Cardiac fibroblast (primary cell): ENCODE data around the gene ABCG4.

ENCODE experiments used
- DNase-seq, 2 donors: peaks; one replicate each; pipeline versions ENCODE4 v3.0.0 to v3.0.0-alpha.2; 2010; ENCODE audit warnings: low read depth in 2 of 2
- H3K4me3 ChIP-seq, 2 donors: replicated peaks in 1 of 2; 1 replicate in 1 of 2; 2 replicates in 1 of 2; pipeline ENCODE4 v1.5.1; 2011; ENCODE audit warnings: low read depth in 2 of 2, low read length in 2 of 2, mild to moderate bottlenecking in 2 of 2, moderate library complexity in 1 of 2
- CTCF ChIP-seq: IDR thresholded peaks from one replicate; pipeline ENCODE4 v1.5.1; 2011; ENCODE audit warnings: low read depth, mild to moderate bottlenecking, low read length, inconsistent platforms

Gene ABCG4

GRCh38 chr11:119116235-119116594, 32.6 kb upstream of the ABCG4 start:
- H3K4me3 ChIP-seq = no peak overlapping the region
- no peak for DNase-seq
- no peak for TF ChIP-seq CTCF

DNA sequence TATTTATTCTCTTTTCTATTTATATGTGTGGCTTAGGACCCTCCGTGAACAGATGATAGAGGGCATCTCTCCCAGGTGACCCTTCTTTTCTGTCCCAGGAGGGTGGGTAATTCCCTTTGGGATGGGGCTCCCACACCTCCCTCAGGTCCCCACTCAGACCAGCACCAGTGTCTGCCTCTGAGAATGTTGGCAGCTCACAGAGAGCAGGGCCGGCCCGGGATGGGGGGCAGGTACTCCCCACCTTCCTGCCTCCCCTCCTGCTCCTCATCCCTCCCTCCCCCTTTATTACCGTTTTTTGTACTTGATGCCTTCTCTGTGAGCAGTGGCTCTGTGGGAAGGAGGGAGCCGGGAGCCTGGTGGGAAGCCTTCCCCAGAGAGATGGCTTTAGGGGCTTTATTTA, 32.3 kb upstream of the ABCG4 start:
- no peak for DNase-seq
- no peak overlapping the region for H3K4me3 ChIP-seq
- TF ChIP-seq CTCF = no peak

DNA sequence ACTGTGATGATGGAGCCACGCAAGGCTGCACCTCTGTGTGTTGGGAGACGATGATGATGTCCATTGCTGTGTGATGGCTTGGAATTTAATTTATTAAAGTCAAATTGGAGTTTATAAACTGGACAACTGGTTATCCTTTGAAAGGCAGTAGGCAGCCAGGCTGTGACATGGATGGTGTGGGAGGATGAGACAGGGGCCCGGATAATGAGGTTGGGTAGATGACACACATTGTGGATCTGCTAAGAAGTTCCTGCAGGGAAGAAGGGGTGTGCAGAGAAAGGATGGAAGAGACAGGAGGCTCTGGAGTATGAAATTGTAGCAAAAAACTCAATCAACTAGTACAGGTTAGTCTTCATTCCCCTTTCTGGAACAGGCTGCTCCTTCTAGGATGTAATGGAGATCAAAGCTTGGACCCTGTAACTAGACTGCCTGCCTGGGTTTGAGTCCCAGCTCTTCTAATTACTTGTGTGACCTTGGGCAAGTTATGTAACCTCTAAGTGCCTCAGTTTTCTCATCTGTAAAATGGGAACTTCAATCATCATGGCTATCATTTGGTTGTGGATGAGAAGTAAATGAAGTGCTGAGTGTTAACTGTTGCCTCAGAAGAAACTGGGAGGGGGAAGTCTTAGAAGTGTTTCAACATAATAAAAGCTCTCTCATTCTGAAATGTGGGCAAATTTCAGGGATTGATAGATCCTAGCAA, 31.7 kb upstream of the ABCG4 start:
- no peak for TF ChIP-seq CTCF
- DNase-seq = no peak
- H3K4me3 ChIP-seq = no peak overlapping the region

DNA sequence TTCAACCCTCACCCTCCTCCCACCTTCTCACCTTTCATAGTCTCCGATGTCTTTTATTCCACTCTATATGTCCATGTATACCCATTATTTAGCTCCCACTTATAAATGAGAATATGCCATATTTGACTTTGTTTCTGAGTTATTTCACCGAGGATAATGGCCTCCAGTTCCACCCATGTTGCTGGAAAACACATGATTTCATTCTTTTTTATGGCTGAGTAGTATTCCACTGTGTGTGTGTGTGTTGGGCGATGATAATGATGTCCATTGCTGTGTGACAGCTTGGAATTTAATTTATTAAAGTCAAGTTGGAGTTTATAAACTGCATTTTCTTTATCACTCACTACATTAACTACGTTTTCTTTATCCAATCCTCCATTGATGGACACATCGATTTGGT, 30.6 kb upstream of the ABCG4 start:
- DNase-seq = no peak

DNA sequence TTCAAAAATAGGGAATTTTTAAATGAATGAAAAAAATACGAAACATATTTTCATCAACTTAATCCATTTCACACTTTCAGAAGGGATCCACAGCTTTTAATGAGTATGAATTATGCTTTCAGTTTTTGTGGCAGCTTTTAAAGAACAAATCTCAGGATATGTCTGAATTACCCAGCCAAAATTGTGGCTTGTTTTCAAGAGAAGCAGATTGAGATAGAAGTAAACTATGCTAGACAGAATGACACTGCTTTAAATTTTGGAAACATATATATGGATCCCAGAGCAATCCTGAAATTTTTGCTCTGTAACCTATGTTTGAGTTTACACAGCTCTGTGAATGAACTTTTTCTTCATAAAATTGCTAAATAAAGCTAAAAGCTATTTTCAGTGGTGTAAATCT, 29.9 kb upstream of the ABCG4 start:
- TF ChIP-seq CTCF = no peak
- no peak for DNase-seq
- no peak overlapping the region for H3K4me3 ChIP-seq

More for the DNA sequence above, 30.6 kb upstream of the ABCG4 start:
- TF ChIP-seq CTCF = no peak
- H3K4me3 ChIP-seq = no peak overlapping the region

GRCh38 chr11:119120639-119121007, 28.2 kb upstream of the ABCG4 start:
- peak in 1 of 2 donors; percentile 44 for DNase-seq
- no peak for TF ChIP-seq CTCF
- H3K4me3 ChIP-seq = peak overlapping the region; percentile 51 to 64

DNA sequence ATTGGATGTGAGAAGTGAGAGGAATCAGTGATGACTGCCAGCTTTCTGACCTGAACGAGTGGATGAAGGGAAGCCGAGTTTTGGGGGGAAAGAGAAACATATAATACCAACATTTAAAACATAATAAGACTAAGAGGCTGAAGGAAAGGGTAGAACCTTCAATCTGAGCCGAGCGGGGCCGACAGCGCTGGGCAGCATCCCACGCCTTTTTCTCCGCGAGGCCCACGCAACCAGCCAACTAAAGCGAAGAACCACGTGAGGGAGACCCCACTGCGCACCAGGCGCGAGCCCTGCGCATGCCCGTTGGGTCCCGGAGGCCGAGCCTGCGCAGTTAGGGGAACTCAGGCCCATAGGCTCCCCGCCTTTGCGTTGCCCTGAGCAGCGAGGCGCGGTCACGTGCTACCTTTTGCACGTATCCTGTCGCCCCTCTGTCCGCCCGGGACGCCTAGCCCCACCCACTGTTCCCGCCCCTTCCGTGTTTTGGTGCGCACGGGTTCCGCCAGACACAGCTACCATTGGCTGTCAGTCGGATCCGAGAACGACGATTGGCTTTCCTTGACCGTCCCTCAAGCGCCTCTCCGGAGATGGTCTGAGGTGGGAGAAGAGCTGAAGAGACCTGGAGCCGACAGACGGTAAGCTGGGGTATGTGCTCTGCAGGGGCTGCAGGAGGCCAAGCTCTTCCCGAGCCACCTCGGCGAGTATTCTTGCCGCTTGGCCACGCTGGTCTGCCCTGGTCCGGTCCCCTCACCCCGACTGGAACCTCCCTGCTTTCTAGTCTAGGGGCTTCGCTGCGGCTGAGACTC, 27.6 kb upstream of the ABCG4 start, which contains the start of gene HINFP:
Gene HINFP, plus strand, starts transcription at position 573 of the 803 bp plus-strand sequence. CDS start 5,365 bp downstream, outside the sequence.
- no peak for TF ChIP-seq CTCF
- peak within 1 kb of the TSS; percentile 99 for H3K4me3 ChIP-seq
- DNase-seq = peak; percentile 99
